WTC11 (cell line): ENCODE data around the gene B4GALNT3. TPM values are rescaled to one million over a fixed set of nuclear protein-coding genes. Genes with fewer than 3 reads are reported as not detected.

Experiments used
- NR2C2 ChIP-seq: sonication (generic); formaldehyde crosslinking; IDR thresholded peaks from 2 replicates; pipeline ENCODE4 v1.8.0; 2022; ENCODE audit warnings: mild to moderate bottlenecking, missing genetic modification reagents
- total RNA-seq: library from RNA; stranded (reverse); gene quantifications from 3 replicates; pipeline ENCODE4 v1.2.3, GENCODE V29; 2021
- TF ChIP-seq, protein P1 (sequence below): sonication (generic); formaldehyde crosslinking; IDR thresholded peaks from 2 replicates; pipeline ENCODE4 v1.8.1; 2023; ENCODE audit warnings: mild to moderate bottlenecking, moderate library complexity, missing genetic modification reagents

The B4GALNT3 gene
- total RNA-seq, 1 experiment from 2014 or later, result 19.0 TPM

- TF ChIP-seq, protein P1, sequence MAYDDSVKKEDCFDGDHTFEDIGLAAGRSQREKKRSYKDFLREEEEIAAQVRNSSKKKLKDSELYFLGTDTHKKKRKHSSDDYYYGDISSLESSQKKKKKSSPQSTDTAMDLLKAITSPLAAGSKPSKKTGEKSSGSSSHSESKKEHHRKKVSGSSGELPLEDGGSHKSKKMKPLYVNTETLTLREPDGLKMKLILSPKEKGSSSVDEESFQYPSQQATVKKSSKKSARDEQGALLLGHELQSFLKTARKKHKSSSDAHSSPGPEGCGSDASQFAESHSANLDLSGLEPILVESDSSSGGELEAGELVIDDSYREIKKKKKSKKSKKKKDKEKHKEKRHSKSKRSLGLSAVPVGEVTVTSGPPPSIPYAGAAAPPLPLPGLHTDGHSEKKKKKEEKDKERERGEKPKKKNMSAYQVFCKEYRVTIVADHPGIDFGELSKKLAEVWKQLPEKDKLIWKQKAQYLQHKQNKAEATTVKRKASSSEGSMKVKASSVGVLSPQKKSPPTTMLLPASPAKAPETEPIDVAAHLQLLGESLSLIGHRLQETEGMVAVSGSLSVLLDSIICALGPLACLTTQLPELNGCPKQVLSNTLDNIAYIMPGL, result no peak
- TF ChIP-seq NR2C2 (CRISPR knock-in tag), result no peak
Observed at GRCh38 chr12:612886-613285, 153.1 kb downstream of the B4GALNT3 start (continued).

Other genes starting within 250 kb of the B4GALNT3 start
- gene SLC6A12, start 245.8 kb upstream of the B4GALNT3 start, total RNA-seq, result 0.39 to 0.79 TPM (median 0.76 TPM) in 3 replicates
- 0.21 to 0.55 TPM (median 0.37 TPM) in 3 replicates for gene SLC6A13, start 197.1 kb upstream of the B4GALNT3 start, total RNA-seq
- gene KDM5A, start 70.6 kb upstream of the B4GALNT3 start, total RNA-seq, result 49.2 to 57.6 TPM (median 52.0 TPM) in 3 replicates
- gene CCDC77, start 58.3 kb upstream of the B4GALNT3 start, total RNA-seq, result 24.2 to 29.7 TPM (median 28.9 TPM) in 3 replicates
- 0.41 to 0.73 TPM (median 0.42 TPM) in 3 replicates for gene NINJ2, start 203.5 kb downstream of the B4GALNT3 start, total RNA-seq